Measurements from ENCODE around the gene UTY. TPM values are rescaled to one million over a fixed set of nuclear protein-coding genes. Genes with fewer than 3 reads are reported as not detected.

Gene UTY
- total and polyA plus RNA-seq, 2 donors (not counting 3 experiments of a cell fraction or from before 2014, with no cell fraction given): 4.8 to 17.9 TPM

- no peak overlapping the region for H2AFZ ChIP-seq (ENCODE audit: low read depth, low read length)
- dilution Hi-C loops (cut with MboI; ENCODE audit: extremely low pct_ligation_motif_present, low sequenced_read_pairs): no loop called here
- H3K9me3 ChIP-seq (replicated peaks; ENCODE audit: control insufficient read depth, insufficient read depth, low read length): no peaks in the 10 kb centered on the region
- CTCF ChIA-PET: interaction anchor here (1.0 kb wide), 2 partner anchors 38 to 131 kb away, joined by 3 to 5 read pairs; no protein-coding TSS in a partner anchor
- FAIRE-seq: peak; percentile 79
- H3K36me3 ChIP-seq (ENCODE audit: control insufficient read depth in 2 of 2, extremely low read depth in 1 of 2, insufficient read depth in 2 of 2, low read length in 2 of 2): peaks cover 2% of the 10 kb centered on the region in 2 experiments
- DNase-seq (ENCODE audit: low read depth, low spot score): peak; percentile 68
- peaks cover 28% of the 10 kb centered on the region for H3K4me1 ChIP-seq (ENCODE audit: control insufficient read depth, extremely low read depth, insufficient read depth, low read length)
- no peak overlapping the region for H3K4me3 ChIP-seq (replicated peaks in 1 of 3; ENCODE audit: insufficient read depth in 1 of 3, low read depth in 1 of 3, low read length in 3 of 3)
- POLR2A ChIA-PET: no interaction called here
- H3K9me1 ChIP-seq (replicated peaks; ENCODE audit: control insufficient read depth, extremely low read depth, insufficient read depth, low read length): no peaks in the 10 kb centered on the region
- intact Hi-C loops (cut with micrococcal nuclease): no loop called here
- H3K27me3 ChIP-seq (ENCODE audit: control insufficient read depth in 2 of 2, insufficient read depth in 2 of 2, low read length in 2 of 2): no peaks in the 10 kb centered on the region
- peaks cover 4% of the 10 kb centered on the region for H4K20me1 ChIP-seq (replicated peaks; ENCODE audit: control insufficient read depth, extremely low read depth, insufficient read depth, low read length)
- H3K4me2 ChIP-seq (ENCODE audit: insufficient read depth, low read length): peak overlapping the region; percentile 51
- H3K9ac ChIP-seq (replicated peaks; ENCODE audit: extremely low read depth, insufficient read depth, low read length): no peak overlapping the region
- TF ChIP-seq EZH2 (IDR thresholded peaks at IDR 0.05; ENCODE audit: borderline replicate concordance, low read depth, low read length, severe bottlenecking) (no peak), CTCF (IDR thresholded peaks at IDR 0.05; ENCODE audit: extremely low read depth in 1 of 2, insufficient read depth in 1 of 2, low read depth in 1 of 2, low read length in 2 of 2) (no peak), GATA2 (IDR thresholded peaks at IDR 0.05; ENCODE audit: insufficient read depth, insufficient read length, low read depth, low read length) (no peak), MAX (IDR thresholded peaks at IDR 0.05; ENCODE audit: insufficient read depth, insufficient read length) (no peak), JUN (IDR thresholded peaks at IDR 0.05; ENCODE audit: borderline replicate concordance, insufficient read depth, insufficient read length, low read depth) (no peak), MYC (IDR thresholded peaks at IDR 0.05; ENCODE audit: low read depth, low read length) (no peak), POLR2AphosphoS5 (IDR thresholded peaks at IDR 0.05; ENCODE audit: insufficient read depth, low read depth, low read length) (no peak), FOS (IDR thresholded peaks at IDR 0.05; ENCODE audit: borderline replicate concordance, insufficient read depth, low read length) (no peak), POLR2A (IDR thresholded peaks at IDR 0.05; ENCODE audit: low read depth, low read length) (no peak)
- H3K79me2 ChIP-seq (ENCODE audit: control insufficient read depth, insufficient read depth, low read length): peaks cover 71% of the 10 kb centered on the region
- no TSS peak for BruUV-seq (replicated peaks)
- peak overlapping the region; percentile 23 for H3K27ac ChIP-seq (ENCODE audit: insufficient read depth, low read depth, low read length)
These were observed 4.8 kb downstream of the UTY start for GRCh38 chrY:13474997-13475396.
